ENCODE measurements around the gene IGSF22.

GRCh38 chr11:18682466-18682865 lies 43.5 kb downstream of the IGSF22 start:
- TF ChIP-seq POLR2AphosphoS5 (IDR thresholded peaks at IDR 0.05; ENCODE audit: control insufficient read depth, insufficient read depth, low read depth, low read length): no peak
- TF ChIP-seq CHD2 (IDR thresholded peaks at IDR 0.05; ENCODE audit: low read depth, low read length): no peak
- no peak for TF ChIP-seq SMARCA5 (IDR thresholded peaks at IDR 0.05)
- no peak for TF ChIP-seq SMAD4 (CRISPR knock-in tag; conservative IDR thresholded peaks at IDR 0.05)
- TF ChIP-seq POLR2A (conservative IDR thresholded peaks at IDR 0.05): no peak
- no peak for TF ChIP-seq CTCF (IDR thresholded peaks at IDR 0.05 in 2 of 3, conservative IDR thresholded peaks at IDR 0.05 in 1 of 3; ENCODE audit: insufficient read depth in 2 of 3, low read depth in 1 of 3, low read length in 3 of 3)
- TF ChIP-seq SIN3A (IDR thresholded peaks at IDR 0.05; ENCODE audit: borderline replicate concordance in 2 of 2, control insufficient read depth in 1 of 2, low read depth in 2 of 2, low read length in 2 of 2): no peak
- TF ChIP-seq REST (IDR thresholded peaks at IDR 0.05; ENCODE audit: borderline replicate concordance): no peak
- TF ChIP-seq REST (CRISPR knock-in tag; IDR thresholded peaks at IDR 0.05; ENCODE audit: low read depth): no peak
- no peak for TF ChIP-seq MXI1 (IDR thresholded peaks at IDR 0.05; ENCODE audit: low read depth, low read length)
- TF ChIP-seq ASH1L (IDR thresholded peaks at IDR 0.05; ENCODE audit: borderline replicate concordance, low read depth, partially characterized antibody): no peak

Measured in K562 (cell line).